ENCODE data around the gene CHRDL1. TPM values are rescaled to one million over a fixed set of nuclear protein-coding genes. Genes with fewer than 3 reads are reported as not detected.
"Not testable (repeated sequence)": the region's sequence is repeated elsewhere in the genome, so short reads cannot be mapped to it uniquely, and the experiment has no call there.

CHRDL1 gene, protein sequence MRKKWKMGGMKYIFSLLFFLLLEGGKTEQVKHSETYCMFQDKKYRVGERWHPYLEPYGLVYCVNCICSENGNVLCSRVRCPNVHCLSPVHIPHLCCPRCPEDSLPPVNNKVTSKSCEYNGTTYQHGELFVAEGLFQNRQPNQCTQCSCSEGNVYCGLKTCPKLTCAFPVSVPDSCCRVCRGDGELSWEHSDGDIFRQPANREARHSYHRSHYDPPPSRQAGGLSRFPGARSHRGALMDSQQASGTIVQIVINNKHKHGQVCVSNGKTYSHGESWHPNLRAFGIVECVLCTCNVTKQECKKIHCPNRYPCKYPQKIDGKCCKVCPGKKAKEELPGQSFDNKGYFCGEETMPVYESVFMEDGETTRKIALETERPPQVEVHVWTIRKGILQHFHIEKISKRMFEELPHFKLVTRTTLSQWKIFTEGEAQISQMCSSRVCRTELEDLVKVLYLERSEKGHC
- polyA plus RNA-seq (ENCODE audit: insufficient read length in 4 of 4): 10 to 100 TPM in 3 of 4 donors, 1 to 10 TPM in 1; 9.1 to 12.1 (median 10.5) TPM

DNA sequence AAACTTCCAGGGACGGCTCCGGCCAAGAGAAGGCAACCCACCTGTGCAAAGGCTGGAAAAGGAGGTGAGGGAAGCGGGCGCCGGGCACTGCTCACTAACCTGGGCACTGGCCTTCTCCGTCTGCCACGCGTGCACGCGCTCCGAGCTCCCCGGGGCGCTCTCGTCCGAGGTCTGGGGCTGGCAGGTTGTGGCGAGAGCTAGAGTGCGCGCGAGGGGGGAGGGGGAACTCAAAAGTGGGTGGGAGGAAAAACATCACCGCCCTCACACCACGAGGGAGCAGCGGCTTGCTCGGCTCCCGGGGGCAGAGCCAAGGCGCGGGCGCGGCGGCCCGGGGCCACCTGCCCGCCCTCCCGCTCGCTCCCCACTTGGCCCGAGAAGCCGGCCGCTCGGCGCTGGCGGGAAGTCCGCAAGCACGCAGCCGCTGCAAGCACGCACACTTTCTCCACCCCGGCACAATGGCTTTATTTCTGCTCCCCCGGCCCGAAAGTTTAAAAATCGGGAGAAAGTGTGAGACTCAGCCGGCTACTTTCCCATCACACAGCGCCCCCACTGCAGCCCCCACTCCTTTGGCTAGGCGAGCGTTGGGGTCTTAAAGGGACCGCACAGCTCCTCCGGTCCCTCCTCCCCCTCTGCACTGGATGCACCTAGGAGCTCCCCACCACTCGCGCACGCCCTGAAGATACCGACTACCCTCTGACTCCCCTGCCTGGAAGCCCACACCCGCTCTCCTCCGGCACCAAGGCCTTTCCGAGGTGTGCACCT, at the start of gene CHRDL1:
Gene CHRDL1 (minus strand): TSS at position 173 of the 762 bp plus-strand sequence. CDS start 3,636 bp downstream, outside the sequence.
- peak in 1 of 4 donors; percentile 25 for DNase-seq (ENCODE audit: low read depth in 4 of 4, low spot score in 2 of 4)

DNA sequence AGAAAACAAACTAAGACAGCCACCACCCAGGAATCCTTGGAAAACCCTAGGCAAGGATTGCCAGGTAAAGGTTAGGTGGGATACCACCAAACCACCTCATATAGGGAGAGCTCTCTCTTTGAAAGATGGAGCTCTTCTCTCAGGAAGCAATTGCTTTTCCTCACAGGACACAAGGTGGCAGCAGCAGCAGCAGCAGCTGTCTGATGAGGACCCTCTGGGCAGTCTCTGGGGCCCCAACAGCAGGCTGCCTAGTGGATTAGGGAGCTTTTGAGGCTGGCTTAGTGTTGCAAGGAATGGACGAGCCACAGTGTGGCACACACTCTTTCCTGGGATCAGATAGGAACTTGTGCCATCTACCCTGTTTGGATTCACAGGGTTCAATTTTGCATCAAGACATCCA, 41.4 kb upstream of the CHRDL1 start:
- DNase-seq (ENCODE audit: low read depth in 4 of 4, low spot score in 2 of 4): no peak

DNA sequence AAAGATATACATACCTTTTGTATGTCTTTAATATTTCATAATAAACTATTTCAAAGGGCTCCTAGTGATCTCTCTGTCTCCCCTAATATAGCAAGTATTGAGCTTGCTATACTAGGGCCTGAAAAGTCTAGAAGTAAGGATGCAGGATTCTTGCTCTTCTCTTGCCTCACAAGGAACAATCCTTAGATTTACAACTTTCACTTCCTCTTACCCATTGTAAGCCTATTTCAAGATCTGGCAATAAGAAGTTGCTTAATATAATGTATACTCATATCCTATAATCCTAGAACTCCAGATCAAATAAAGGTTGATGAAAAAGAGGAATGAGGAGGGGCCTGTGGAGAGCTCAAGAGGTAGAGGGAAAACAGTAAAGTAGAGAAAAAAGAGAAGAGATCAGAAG, 40.8 kb upstream of the CHRDL1 start:
- no peak for DNase-seq (ENCODE audit: low read depth in 4 of 4, low spot score in 2 of 4)

DNA sequence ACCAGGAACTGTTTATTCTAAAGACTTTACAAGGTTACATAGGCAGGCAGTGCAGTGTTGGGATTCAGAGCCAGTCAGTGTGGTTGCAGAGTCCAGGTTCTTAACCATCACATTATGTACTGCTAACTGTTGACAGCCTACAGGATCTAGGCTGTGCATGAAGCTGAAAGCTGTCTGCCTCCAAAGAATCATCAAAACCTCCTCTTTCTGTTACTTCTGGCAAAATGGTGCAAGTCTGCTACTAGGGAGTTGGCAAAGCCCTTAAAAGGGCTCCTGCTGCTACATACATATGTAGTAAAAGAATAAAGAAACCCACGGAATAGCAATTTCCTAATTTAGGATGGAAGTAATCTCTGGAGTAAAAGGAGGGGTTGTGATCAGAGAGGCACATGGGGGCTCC, 40.4 kb upstream of the CHRDL1 start:
- DNase-seq (ENCODE audit: low read depth in 4 of 4, low spot score in 2 of 4): no peak

DNA sequence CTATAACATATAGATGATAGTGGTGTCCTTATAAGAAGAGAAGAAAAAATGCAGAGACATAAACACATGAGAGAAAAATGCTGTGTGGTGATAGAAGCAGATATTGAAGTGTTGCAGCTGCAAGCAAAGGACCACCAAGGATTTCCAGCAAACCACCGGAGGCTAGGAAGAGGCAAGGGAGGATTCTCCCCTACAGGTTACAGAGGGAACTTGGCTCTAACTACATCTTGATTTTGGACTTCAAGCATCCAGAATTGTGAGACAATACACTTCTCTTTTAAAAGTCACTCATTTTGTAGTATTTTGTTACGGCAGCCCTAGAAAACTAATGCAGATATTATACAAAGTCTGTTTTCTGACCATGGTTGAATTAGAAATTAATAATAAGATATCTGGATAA, 30.4 kb upstream of the CHRDL1 start:
- DNase-seq (ENCODE audit: low read depth in 4 of 4, low spot score in 2 of 4): no peak

DNA sequence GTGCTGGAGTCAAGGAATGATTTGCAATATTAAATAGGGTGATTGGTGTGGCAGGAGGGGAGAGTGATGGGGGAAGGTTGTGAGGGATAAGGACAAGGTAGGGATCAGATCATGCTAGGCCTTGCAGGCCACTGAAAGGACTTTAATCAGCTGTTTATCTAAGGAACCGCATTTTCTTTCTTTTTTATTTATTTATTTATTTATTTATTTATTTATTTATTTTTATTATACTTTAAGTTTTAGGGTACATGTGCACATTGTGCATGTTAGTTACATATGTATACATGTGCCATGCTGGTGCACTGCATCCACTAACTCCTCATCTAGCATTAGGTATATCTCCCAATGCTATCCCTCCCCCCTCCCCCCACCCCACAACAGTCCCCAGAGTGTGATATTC, 20.9 kb upstream of the CHRDL1 start:
- DNase-seq (ENCODE audit: low read depth in 4 of 4, low spot score in 2 of 4): not testable (repeated sequence)

DNA sequence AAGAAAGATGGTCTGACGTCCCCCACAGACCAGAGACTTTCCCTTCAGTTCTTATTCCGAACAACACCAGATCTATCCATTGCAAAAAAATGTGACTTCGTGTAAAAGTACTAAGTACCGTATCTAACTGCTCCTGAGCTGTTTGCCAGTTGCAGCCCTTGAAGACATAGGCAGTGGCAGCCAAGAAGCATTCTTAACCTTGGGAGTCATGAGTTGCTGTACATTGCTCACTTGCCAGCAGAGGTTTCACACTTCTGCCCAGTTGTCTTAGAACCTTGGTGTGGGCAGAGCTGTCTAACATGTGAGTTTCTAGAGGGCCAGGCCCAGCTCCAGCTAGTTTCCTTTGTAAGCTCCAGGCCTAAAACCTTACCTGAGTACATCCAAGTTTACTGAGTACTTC, 10.5 kb upstream of the CHRDL1 start:
- DNase-seq (ENCODE audit: low read depth in 4 of 4, low spot score in 2 of 4): no peak

DNA sequence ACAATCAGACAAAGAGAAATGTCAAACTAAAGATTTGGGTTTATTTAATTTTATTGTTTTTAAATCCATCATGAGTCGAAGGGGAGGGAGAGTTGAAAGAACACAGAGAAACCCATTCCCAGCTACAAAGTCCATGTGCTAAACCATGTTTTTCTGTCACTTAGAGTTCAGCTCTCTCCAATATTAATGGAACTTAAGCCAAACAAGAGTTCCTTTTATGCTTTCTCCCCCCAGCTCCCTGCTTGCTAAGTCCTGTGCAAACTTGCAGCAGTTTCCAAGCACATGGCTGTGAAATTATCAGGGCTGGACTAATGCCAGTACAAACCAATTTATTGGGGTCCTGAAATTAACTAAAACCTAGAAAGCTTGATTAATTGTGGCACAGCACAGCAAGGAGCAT, 9.7 kb upstream of the CHRDL1 start:
- no peak for DNase-seq (ENCODE audit: low read depth in 4 of 4, low spot score in 2 of 4)

DNA sequence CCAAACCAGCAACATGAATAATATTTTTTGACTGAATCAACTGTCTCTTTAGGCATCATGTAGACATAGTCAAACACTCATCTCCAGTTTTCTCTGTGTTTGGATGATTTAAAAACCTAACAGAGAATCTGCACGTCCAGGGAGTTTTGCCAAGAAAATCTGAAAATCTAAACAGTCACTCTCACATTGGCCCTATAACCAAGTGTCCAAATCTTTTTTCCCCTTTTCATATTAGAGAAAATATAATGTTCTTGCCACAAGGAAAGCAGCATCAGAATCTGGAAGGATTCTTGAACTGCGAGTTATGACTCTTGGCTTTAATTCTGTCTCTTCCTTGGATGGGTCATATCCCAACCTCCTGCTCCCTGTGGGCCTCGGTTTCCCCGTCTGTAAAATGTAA, 8.8 kb upstream of the CHRDL1 start:
- no peak for DNase-seq (ENCODE audit: low read depth in 4 of 4, low spot score in 2 of 4)

DNA sequence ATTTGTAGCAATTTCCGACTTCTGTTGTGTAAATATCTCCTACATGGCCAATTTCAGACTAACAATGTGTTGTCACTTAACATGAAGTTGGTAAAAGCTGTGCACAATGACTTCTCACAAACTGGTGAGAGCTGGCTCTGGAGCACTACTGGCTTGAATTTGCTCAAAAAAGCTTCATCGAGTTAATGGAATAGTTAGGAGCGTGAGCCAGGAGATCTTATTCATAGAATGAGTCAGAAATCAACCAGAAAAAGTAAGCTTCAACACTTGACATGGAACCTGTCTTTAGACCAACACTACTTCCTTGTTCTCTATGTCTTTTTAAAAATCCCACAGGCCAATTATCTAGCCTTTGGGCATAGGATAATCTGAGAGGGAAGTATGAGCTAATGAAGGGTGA, 7.9 kb upstream of the CHRDL1 start:
- no peak for DNase-seq (ENCODE audit: low read depth in 4 of 4, low spot score in 2 of 4)

DNA sequence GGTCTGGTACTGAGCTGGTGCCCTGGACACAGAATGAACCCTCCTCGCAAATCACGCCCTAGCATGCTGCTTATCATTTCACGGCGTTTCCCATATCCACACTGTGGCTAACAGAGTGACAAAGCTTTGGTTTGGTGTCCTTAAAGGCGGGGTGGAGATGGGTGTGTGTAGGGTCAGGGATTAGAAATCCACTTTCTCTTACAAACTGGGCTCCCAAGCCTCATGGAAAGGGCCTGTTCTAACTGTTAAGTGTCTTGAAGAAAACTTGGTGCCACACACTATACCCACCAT, 735 bp upstream of the CHRDL1 start:
- no peak for DNase-seq (ENCODE audit: low read depth in 4 of 4, low spot score in 2 of 4)

DNA sequence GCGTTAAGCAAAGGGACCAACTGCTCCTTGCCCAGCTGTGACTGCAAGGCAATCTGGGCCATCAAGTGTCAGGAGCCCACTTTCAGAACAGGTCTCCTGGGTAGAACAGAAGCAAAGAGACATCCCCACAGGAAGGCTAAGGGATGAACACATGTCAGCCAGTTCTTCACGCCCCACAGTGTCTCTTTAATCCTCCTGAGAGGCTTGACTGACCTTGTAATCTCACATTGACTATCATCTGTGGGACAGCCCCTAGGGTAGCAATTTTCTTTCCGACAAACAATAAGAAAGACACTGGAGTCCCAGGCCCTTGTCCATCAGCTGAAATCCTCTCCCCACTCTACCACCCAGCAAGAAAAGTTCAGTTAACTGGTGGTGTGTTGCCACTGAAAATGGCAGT, 1.0 kb downstream of the CHRDL1 start:
- no peak for DNase-seq (ENCODE audit: low read depth in 4 of 4, low spot score in 2 of 4)

DNA sequence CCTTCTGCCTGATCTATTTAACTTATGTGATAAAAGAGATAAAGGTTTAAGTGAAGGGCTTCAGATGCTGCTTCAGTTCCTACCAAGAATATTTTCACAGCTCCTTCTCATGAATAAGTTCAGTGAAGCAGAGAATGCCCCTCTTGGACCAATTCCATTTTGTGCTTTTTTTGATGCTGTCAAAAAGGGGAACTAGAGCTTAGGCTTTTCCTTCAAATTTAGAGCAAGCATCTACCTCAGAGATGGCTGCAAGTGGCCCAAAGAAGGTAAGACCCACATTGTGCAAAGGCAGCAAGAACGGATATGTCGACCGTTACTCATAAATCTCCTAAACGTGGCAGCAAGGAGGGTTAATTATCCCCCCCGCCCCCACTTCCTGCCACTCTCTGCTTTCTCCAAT, 4.5 kb downstream of the CHRDL1 start:
- no peak for DNase-seq (ENCODE audit: low read depth in 4 of 4, low spot score in 2 of 4)

DNA sequence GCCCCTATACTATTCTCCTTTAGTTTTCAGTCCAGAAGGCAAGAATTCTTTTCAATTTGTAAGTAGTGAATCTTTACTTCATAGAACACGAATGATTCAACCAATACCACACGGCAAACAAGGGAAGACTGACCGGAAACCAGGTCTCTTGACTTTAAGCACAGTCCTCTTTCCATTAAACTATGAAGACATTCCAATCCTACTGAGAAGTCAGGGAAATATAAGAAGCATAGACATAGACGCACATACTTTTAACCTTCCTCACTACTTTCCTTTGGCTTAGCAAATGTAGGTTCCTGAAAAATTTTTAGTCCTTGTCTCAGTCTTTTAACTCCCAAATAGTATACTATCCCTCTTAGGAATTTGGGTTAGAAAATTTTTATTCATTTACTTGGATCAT, 9.1 kb downstream of the CHRDL1 start:
- DNase-seq (ENCODE audit: low read depth in 4 of 4, low spot score in 2 of 4): no peak

DNA sequence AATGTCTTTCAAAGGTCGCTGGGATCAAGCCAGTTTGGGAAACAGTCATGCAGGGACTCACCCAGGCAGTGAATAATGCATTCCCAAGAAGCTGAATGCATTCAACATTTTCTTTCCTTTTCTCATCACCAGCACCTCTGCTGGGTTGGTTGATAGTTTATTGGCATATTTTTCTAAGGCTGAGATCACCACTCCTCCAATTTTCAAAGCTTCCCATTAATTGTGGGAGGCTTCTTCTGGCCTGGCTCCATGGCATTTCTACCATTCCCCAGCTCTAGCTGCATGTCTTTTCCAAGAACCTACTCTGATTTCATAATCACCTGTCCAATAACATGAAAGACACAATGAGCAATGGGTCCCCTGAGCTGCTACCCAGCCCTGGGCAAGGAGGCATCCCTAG, 35.8 kb downstream of the CHRDL1 start:
- no peak for DNase-seq (ENCODE audit: low read depth in 4 of 4, low spot score in 2 of 4)

DNA sequence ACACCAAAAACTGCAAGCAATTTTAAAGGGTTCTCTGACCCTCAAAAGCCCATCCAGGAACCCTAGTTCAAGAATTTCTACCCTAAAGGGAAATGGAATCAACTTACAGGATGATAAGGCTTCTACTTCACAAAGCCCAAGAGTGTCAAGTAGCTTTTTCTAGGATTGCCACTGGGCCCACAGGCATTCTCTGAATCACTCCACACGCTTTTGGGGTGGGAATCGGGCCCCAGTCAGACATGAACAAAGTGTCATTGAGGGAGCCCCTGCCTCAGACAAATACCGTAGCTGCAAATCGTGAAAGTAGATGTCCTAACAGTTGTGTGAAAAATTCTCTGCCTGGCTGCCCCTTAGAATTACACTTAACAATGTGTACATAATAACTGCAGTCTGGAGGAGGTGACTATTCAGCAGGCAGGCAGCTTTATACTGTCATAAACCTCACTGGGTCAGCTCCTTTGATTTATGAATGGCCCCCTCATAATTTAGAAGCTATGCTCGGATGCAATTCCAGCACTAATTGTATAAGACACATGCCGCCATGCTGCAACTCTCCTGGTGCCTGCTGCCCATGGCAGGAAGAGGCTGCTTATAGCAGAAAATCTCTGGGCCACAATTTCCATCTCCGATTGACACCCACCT, 36.7 kb downstream of the CHRDL1 start:
- DNase-seq (ENCODE audit: low read depth in 4 of 4, low spot score in 2 of 4): no peak

DNA sequence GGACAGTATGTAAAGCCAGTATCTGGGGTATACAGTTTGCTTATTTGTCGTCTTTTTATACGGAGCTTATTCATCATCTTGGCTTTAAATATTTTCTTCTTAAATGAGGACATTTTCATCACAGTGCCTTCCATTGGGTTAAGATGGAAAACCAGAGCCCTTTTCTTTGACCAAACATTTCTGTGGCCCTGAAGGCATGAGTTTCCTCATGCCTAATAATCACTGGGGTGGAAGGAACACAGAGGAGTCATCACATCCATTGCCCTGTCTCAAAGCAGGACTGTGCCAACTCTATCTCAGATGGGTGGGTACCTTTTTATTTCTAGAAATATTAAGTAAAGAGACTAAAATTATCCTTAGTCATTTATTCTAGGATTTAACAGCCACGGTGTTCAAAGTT, 40.0 kb downstream of the CHRDL1 start:
- DNase-seq (ENCODE audit: low read depth in 4 of 4, low spot score in 2 of 4): no peak

DNA sequence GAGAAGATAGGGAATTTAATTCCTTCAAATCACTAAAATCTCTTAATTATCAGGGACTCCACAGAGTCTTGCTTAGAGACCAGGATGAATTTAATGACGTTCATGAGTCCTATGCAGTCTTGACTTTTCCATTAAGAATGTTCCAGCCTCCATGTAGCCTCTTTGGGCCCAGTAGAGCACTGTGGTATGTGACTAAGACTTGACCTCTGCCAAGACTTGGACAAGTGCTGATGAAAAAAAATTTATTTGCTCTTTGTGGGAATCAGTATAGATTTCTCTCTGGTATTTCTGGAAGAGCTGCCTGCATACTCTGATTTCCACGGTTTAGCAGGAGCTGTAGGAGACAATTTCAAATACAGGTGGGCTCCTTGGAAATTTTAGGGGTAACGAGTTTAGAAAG, 40.6 kb downstream of the CHRDL1 start:
- DNase-seq (ENCODE audit: low read depth in 4 of 4, low spot score in 2 of 4): no peak

DNA sequence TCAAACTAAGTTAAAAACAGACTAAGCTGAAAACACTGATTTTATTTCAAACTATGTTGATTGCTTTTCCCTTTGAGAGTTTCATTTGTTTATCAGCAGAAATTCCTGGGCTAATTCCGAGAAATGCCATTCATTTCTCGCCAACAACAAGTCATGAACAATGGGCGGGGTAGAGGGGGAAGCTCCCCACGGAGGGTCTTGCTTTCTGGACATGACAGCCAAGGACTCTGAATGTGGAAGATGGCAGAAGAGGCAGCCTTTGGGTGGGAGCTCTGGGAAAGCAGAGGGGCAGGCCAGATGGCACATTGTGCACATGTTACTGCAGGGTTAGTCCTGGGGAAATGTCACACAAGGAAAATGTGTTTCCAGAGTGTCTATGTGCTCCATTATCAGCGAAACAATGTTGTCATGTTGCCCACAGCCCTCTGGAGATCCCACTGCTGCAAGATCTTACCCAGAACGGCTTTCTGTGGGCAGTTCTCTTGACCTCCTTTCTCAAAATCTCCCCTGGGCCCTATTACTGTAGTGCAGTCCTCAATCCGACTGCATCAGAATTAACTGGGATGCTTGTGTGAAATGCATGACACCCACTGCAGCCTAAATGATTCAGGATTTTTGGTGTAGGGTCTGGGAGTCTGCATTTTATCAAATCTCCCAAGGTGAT, 45.0 kb downstream of the CHRDL1 start:
- no peak for DNase-seq (ENCODE audit: low read depth in 4 of 4, low spot score in 2 of 4)

DNA sequence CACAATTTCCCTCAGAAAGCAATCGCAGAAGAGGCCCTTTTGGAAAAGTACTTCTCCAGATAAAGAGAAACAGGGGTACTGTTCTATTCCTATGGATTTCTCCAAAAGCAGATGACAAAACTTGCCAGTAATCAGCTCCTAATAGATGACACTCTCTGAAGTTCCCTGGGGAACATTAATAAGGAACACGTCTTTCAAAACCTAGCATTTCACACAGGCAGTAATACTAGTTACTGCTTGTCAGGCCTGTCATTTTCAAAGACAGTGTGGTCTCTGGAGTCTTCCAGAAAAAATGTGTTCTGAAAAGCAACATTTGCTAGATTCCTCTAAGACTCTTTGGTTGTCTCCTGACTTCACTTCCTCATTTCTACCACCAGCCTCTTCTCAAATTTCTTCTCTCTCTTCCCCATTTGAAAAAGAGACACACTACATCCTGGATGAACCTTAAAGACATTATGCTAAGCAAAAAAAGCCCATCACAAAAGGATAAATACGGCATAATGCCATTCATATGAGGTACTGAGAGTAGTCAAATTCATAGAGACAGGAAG, 47.3 kb downstream of the CHRDL1 start:
- no peak for DNase-seq (ENCODE audit: low read depth in 4 of 4, low spot score in 2 of 4)

DNA sequence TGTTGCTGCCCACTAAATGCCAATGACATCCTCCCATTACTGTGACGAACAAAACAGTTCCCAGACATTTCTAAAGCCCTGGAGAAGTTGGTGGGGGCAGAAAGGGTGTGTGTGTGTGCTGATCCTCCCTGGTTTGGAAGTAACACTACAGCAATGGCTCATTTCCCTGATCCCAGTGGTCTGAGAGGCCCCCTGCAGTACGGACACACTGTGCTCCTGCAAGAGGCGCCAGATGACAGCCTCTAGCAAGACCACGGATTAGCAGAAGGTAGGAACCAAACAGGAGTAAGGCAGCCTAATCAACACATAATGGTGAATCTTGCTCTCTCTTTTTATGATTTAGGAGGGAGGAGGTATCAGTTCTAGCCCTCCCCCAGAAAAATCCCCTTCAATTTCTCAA, 49.6 kb downstream of the CHRDL1 start:
- no peak for DNase-seq (ENCODE audit: low read depth in 4 of 4, low spot score in 2 of 4)
